Stimulated activated CD4-positive, alpha-beta T cell treated with anti-CD3 and anti-CD28 coated beads, Interleukin-2, amount 100 ng/mL, for 24 hours (primary cell): Measurements from ENCODE around the gene TCF19.
A peak's percentile ranks its signal among the peaks of the same experiment; 100 is the strongest.
"Not testable (repeated sequence)": the region's sequence is repeated elsewhere in the genome, so short reads cannot be mapped to it uniquely, and the experiment has no call there.

ENCODE experiments used
- DNase-seq, 2 donors: peaks; one replicate each; pipeline ENCODE4 v3.0.0-alpha.2; 2020

Gene TCF19

DNA sequence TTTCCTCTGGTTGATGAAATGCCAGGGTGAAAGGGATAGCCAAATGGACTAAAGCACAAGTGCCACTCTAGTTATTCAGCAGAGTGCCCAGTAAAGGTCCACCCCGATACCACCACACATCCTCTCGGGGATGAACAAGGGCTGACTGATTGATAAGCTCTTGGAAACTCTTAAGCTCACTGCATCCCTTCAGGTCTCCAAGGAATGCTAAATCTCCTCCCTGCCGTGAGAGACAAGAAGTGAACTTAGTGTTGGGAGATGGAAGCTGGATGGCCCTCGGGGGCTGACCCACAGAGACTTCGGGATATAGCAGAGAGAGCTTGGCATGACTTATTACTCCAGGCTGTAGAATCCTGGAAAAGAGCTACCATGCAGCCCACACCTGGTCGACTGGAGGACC is 25.5 kb downstream of the TCF19 start:
- DNase-seq = not testable (repeated sequence)

DNA sequence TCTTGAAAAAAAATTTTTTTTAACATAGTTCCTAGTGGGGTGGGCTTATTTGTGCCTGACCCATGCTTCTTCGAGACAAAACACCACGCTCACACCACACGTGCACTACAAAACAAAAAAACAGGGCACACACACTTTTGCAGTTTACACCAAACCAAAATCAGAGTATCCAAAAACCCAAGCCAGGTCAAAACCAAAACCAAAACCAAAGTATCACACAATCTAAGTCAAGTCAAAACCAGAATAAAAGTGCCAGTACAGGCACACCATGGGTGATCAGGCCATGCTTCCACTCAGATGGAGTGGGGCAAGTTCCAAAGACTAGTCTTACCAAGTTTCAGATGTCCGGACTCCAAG is 27.3 kb downstream of the TCF19 start:
- DNase-seq = not testable (repeated sequence)

DNA sequence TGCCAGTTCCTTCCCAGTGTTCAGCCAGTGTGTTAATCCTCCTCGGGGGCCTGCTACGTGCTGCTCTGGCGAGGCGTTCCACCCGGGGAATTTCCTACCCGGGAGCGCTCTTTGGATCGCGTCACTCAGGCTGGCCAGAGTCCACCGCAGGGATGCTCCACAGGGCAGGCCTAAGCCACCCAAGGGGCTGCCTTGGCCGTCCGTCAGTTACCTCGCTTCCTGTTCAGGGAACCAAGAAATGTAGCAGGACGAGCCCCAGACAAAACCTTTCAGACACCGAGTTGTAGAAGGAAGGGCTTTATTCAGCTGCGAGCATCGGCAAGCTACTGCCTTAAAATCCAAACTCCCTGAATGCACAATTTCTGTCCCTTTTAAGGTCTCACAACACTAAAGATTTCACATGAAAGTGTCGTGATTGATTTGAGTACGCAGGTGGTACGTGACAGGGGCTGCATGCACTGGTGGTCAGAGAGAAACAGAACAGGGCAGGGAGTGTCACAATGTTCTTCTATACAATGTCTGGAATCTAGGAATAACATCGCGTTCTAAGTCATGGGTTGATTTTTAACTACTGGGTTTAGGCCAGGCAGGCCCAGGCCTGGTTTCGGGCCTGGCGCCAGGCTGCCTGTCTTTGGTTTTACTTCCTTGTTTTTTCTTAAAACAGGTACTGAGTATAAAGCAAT is 27.8 kb downstream of the TCF19 start:
- no peak for DNase-seq

DNA sequence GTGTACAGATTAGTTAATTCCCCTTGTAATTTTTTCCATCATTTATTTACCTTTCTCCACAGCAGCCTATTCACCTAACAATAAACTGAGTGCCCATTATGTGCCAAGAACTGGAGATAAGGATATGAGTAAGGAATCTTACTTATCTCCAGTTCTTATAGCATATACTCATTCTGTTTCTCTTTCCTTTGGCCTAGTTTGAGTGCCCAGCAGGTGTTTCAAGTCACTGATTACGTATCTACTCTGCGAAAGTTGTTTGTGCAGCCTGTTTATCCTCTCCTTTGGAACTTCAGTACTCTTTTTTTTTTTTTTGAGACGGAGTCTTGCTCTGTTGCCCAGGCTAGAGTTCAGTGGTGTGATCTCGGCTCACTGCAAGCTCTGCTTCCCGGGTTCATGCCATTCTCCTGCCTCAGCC is 29.4 kb downstream of the TCF19 start:
- no peak for DNase-seq

DNA sequence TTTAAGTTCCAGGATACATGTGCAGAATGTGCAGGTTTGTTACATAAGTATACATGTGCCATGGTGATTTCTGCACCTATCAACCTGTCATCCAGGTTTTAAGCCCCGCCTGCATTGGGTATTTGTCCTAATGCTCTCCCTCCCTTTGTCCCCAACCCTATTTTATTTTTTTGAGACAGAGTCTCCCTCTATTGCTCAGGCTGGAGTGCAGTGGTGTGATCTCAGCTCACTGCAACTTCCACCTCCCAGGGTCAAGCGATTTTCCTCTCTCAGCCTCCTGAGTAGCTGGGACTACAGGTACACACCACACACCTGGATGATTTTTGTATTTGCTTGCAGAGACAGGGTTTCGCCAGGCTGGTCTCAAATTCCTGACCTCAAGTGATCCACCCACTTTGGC is 30.8 kb downstream of the TCF19 start:
- not testable (repeated sequence) for DNase-seq

DNA sequence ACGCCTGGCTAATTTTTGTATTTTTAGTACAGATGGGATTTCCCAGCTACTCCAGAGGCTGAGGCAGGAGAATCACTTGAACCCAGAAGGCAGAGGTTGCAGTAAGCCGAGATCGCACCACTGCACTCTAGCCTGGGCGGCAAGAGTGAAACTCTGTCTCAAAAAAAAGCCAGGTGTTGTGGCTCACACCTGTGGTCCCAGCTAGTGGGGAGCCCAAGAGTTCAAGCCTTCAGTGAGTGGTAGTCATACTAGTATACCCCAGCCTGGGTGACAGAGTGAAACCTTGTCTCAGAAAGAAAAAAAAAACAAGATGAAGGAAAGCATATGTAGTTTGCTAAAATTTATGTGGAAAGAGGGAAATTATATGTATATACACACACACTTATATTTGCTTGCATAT is 32.1 kb downstream of the TCF19 start:
- DNase-seq = no peak

DNA sequence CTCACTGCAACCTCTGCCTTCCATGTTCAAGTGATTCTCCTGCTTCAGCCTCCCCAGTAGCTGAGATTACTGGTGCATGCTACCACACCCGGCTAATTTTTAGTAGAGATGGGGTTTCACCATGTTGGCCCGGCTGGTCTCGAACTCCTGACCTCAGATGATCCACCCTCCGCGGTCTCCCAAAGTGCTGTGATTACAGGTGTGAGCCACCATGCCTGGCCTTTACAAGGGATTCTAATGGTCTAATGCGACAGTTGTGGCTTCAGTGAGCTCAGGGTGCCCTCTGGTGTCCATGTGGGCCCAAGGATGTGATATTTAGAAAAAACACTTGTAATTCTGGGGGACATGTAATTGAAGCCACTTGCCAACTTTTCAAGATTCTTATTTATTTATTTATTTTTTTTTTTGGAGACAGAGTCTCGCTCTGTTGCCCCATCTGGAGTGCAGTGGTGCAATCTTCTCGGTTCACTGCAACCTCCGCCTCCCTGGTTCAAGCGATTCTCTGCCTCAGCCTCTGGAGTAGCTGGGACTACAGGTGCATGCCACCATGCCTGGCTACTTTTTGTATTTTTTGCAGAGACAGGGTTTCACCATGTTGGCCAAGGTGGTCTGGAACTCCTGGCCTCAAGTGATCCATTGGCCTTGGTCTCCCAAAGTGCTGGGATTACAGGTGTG is 34.2 kb downstream of the TCF19 start:
- DNase-seq = peak; percentile 64 to 68

DNA sequence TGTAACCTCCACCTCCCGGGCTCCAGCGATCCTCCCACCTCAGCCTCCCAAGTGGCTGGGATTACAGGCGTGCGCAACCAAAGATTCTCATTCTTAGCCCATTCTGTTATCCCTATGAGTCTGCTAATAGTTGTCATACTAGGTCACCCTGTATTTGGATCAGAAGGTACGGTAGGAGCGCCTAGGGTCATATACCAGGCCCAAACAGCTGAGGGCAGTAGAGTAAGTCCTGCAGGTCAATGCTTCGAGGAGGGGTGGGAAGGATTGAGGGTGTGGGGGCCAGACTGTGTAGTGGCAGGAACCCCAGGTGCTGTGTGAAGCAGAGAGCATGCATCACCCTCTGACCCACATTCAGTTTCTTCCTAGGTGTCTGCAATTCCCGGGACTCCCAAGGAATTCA is 34.8 kb downstream of the TCF19 start:
- no peak for DNase-seq

DNA sequence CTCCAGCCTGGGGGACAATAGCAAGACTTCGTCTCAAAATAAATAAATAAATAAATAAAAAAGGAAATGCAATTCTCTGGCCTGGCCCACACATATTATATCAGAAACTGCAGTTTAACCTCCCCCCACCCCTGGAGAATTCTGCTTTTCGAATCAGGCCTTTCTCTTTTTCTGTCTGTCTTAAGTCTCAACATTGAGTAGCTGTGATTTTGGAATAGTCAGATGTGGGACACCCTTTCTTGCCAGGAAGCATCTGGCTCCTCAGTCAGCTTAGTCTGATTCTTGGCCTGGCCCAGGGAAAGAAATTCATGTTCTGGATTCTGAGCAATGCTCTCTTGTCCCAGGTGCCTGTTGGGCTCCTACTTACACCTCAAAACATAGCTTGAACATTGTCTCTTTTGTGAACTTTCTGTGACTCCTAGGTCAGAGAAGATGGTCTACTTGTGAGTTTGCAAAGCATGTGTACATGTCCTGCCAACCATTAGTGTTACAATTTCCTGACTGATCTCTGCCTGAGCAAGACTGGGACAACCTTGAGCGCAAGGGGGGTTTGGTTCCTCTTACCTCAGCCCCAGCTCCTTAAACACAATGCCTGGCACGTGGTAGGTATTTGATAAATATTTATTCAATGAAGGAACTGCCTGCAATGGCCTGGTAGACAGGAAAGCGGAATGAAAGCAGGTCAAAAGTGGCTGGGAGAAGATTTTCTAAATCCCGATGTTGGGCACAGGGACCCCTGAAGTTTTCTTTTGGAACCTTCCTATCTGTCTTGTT is 35.9 kb downstream of the TCF19 start:
- DNase-seq = no peak

DNA sequence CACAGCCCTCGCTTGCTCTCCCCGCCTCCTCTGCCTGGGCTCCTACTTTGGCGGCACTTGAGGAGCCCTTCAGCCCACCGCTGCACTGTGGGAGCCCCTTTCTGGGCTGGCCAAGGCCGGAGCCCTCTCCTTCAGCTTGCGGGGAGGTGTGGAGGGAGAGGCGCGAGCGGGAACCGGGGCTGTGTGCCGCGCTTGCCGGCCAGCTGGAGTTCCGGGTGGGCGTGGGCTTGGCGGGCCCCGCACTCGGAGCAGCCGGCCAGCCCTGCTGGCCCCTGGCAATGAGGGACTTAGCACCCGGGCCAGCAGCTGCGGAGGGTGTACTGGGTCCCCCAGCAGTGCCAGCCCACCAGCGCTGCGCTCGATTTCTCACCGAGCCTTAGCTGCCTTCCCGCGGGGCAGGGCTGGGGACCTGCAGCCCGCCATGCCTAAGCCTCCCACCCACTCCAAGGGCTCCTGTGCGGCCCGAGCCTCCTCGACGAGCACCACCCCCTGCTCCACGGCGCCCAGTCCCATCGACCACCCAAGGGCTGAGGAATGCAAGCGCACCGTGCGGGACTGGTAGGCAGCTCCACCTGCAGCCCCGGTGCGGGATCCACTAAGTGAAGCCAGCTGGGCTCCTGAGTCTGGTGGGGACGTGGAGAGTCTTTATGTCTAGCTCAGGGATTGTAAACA is 37.1 kb downstream of the TCF19 start:
- not testable (repeated sequence) for DNase-seq

DNA sequence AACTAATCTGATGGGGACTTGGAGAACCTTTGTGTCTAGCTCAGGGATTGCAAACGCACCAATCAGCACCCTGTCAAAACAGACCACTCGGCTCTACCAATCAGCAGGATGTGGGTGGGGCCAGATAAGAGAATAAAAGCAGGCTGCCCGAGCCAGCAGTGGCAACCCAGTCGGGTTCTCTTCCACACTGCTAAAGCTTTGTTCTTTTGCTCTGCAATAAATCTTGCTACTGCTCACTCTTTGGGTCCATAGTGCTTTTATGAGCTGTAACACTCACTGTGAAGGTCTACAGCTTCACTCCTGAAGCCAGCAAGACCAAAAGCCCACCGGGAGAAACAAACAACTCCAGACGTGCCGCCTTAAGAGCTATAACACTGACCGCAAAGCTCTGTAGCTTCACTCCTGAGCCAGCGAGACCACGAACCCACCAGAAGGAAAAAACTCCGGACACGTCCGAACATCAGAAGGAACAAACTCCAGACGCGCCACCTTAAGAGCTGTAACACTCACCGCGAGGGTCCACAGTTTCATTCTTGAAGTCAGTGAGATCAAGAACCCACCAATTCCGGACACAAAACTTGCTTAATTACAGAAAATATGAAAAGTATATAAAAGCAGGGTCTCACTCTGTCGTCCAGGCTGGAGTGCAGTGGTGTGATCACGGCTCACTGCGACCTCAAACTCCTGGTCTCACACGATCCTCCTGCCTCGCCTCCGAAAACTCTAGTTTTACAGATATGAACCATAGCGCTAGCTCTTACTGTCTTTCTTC is 38.0 kb downstream of the TCF19 start:
- DNase-seq = not testable (repeated sequence)

DNA sequence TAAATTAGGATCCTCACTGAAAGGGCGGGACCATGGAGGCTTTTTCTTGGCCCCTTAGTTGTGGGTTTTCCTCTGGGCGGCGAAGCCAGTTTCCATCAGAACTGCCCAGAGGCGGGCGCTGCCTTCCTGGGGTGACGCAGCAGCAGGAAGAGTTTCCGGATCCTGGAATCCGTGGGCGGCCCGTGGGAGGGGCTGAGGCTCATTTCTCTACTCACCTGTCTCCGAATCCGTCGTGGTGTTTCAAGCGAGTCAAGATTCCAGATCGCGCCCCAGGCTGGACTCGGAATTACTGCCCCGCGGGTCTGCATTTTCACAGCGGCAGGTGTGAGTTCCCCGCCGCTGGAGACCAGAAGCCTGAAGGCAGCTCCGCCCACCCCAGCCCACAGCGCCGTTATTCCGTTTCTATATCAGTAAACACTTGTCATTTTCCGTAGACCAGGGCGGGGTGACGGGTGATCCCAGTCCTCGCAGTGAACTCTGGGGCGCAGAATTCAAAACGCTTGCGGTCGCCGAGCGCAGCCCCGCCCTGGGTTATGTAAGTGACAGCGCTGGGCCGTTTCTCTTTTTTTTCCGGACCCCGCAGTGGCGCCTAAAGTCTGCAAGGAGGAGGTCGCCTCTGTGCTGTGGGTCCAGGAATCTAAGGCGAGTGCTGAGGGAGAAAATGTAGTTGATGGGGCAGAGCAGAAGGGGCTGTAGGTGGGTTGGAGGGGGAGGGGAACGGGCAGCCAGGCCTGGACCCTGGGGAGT is 39.3 kb downstream of the TCF19 start:
- peak; percentile 90 to 93 for DNase-seq

DNA sequence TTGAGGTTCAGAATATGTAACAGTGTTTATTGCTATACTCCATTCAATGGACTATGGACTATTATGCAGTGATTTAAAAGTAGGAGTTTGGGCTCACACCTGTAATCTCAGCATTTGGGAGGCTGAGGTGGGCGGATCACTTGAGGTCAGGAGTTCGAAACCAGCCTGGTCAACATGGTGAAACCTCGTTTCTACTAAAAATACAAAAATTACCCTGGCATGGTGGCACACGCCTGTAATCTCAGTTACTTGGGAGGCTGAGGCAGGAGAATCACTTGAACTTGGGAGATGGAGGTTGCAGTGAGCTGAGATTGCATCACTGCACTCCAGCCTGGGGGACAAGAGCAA is 40.7 kb downstream of the TCF19 start:
- not testable (repeated sequence) for DNase-seq

DNA sequence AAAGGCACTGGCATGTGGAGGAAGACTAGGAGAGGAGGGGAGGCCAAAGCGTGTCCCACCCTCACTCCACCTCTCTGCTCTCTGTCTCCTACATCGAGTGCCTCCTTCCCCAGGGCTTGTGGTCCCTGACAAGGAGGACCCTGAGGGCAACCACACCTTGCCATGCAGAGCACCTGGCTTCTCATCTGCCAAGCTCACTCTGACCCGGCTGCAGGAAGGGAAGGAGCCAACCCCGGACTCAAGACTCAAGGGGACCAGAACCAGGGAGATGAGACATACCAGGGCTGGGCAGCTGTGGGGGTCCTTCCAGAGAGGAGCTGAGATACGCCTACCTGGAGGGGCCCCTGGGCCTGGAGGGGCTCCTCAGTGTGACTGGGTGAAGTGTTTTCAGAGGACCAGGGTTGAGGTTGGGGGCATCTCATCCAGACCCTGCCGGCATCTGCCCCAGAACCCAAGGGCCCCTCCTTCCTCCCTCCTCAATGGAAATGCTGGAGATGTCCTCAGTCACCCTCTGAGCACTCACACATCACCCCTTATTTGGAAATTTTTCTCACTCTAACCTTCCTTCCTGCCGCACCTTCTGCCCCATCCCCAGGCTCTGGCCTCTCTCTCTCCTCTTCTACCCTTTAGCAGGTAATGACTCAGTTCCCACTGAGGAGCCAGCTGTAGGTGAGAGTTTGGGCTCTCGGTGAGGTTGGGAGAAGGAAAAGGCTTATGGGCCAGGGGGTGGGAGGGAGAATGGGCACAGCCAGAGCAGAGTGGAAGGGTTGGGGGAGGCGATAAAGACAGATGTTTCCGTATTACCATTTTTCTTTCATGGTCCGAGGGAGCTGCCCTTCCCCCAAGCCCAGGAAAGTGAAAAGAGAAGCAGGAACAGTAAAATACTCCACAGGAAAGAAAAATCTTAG is 44.1 kb downstream of the TCF19 start:
- peak in 1 of 2 donors; percentile 20 for DNase-seq

DNA sequence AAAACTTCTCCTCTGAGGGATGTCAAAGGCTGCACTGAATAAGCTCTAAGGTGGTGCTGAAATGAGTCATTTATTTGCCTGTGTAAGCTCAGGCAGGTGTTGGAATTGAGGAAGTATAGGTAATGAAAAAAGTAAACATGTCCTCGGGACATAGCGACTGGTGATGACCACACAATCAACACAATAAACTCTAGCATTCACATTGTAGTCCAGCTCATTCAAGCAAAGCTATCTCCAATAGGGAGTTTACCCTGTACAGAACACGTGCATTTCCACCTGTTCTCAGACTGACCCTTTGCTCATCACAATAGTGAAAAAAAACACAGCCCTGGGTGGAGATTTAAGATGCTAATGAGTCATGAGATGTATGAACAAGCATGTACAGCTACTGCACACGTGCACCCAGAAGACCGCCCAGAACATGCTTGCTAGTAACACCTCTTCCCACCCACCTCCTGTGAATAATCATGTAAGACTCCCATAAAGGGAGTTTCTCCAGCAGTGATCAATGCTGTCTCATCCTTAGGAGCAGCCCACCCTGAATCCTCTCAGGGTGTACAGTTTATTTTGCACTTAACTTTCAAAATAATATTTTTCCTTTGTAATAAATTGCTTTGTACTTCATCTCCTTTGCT is 45.1 kb downstream of the TCF19 start:
- peak; percentile 61 to 75 for DNase-seq

DNA sequence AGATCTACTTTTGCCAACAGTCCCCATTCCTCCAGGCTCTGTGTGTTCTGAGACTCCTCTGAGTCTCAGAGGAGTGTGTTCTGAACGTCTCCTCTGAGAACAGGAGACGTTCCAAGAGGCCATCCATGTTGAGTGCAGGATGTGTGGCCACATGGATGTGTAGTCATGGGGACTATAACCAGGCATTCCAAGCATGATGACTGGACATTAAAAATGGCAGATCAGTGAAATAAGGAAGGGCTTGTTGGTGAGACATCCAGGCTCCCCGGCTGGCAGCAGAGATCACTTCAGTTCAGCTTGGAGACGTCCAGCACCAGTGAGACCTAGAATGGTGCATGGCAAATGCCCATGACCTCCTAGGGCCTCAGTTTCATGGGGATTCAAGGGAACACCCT is 46.4 kb downstream of the TCF19 start:
- DNase-seq = no peak

DNA sequence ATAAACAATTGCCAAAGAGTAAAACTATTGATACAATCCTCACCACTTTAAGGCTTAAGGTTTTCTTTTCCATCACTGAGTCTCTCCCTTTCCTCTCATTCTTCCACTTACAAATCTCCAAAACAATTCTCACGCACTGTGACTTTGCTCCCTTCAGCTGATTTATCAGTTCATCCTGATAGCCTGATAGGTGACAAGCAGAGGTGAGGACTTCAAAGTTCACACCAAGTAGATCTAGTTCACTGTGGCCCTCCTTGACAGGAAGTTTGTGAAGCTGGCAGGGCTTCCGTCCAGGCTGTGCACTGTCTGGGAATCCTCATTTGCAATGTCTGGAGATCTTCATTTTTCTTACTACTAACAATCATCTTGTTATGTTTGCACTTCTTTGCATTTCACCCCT is 47.2 kb downstream of the TCF19 start:
- DNase-seq = no peak

DNA sequence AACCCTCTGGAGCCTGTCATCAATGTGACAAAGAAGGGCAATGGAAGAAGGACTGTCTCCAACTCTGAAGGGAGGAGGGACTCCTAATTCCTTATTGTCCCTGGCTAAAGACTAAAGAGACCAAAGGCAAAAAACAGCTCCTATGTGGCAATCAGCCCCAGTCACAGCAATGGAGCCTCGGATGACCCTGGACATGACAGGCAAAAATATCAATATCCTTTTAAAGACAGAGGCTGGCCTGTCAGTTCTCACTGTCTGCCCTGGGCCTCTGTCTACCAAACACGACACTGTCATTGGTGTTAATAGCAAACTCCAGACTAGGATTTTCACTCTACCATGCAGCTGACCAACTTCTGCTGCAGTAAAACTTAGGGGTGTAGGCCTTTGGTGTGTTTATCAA is 50.1 kb downstream of the TCF19 start:
- DNase-seq = no peak

DNA sequence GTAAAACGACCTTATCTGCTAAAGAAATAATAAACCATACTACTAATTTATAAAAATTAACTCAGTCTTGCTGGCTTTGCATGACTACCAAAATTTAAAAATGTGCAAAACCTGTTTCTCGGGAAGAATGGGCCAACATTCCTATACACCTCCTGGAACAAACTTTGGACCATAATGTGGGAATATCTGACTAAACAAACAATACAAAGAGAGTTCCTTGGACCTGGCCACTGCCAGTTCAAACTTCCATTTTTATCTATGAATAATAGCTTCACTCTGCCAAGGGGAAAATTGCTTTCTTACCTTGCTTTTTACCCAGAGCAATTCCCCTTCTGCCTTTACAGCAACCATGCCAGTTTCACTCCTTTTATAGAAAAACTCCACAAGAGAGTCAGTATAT is 50.7 kb downstream of the TCF19 start:
- no peak for DNase-seq

DNA sequence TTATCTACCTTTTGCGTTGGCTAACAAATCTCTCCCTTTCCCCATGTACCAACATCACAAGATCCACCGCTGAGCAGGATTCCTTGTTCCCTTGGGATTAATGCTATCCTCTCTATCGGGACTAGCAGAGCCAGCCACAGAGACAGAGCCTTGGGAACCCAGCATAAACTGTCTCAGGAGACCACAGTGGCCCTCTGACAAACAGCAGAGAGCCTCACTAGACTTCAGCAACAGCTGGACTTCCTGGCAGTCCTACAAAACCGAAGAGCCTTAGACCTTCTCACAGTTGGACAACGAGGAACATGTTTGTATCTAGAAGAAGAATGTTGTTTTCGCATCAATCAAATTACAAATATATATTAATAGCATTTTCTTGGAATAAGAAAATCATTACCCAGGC is 51.7 kb downstream of the TCF19 start:
- DNase-seq = no peak
